ENCODE measurements around the gene FBXO41.

FBXO41 gene

GRCh38 chr2:73208258-73208657 lies 76.0 kb downstream of the FBXO41 start:
- DNase-seq: no peak

GRCh38 chr2:73205611-73206010 lies 78.7 kb downstream of the FBXO41 start:
- DNase-seq: no peak
